Measurements from ENCODE around the gene MON1B. TPM values are rescaled to one million over a fixed set of nuclear protein-coding genes. Genes with fewer than 3 reads are reported as not detected.

MON1B gene
- total and polyA plus RNA-seq, 2 of the 13 experiments (the other 11 are each of a cell fraction or from before 2014, with no cell fraction given), result 13.4 to 15.6 TPM

Other genes starting within 250 kb of the MON1B start
- gene SYCE1L, start 8.2 kb downstream of the MON1B start, total RNA-seq (2016; rRNA removed; fragmentation: Illumina TruSeq; extraction: Trizol), result 0.22 TPM in 1 of 2 replicates, not detected in the other
- gene SYCE1L, start 8.2 kb downstream of the MON1B start, polyA plus RNA-seq (2011; rRNA removed), result 0.16 TPM in 1 of 2 replicates, not detected in the other
- gene ADAMTS18, start 243.8 kb downstream of the MON1B start, total RNA-seq (2016; rRNA removed; fragmentation: Illumina TruSeq; extraction: Trizol), result not detected in 2 replicates
- 0.01 TPM in 1 of 2 replicates, not detected in the other for gene ADAMTS18, start 243.8 kb downstream of the MON1B start, polyA plus RNA-seq (2011; rRNA removed)